SK-N-SH (cell line): Measurements from ENCODE around the gene CAPN7. TPM values are rescaled to one million over a fixed set of nuclear protein-coding genes. Genes with fewer than 3 reads are reported as not detected.

Experiments
- CTCF ChIA-PET: fragments of 300-600, 350-600 bp; formaldehyde crosslinking; extraction: SDS; loops from one replicate; lab custom pipeline; 2021; lab: Yijun Ruan, JAX
- POLR2A ChIA-PET: fragments of 350-600 bp; sonication (Branson Sonifier 250); formaldehyde crosslinking; extraction: SDS; loops from one replicate; lab custom pipeline; 2020; ENCODE audit warnings: antibody characterized with exemption, inconsistent platforms; lab: Yijun Ruan, JAX
- DNase-seq: peaks from one replicate; pipeline ENCODE4 v3.0.0; 2012
- H2AFZ ChIP-seq: fragments of 200-600 bp; sonication (generic); 2 replicates; pipeline ENCODE4 v1.8.1; 2016; ENCODE audit warnings: antibody characterized with exemption, mild to moderate bottlenecking, low read depth
- H3F3A ChIP-seq: fragments of 200-600 bp; sonication (generic); replicated peaks from 2 replicates; pipeline ENCODE3; 2016; ENCODE audit warnings: antibody characterized with exemption, mild to moderate bottlenecking; ENCODE audit not compliant: insufficient read depth
- H3K27ac ChIP-seq, 2 experiments: fragments of 200-500 bp in 1 of 2; fragments of 200-600 bp in 1 of 2; sonication (Bioruptor generic) in 1 of 2; sonication (generic), shearing (Covaris generic) in 1 of 2; 2 replicates each; pipeline versions ENCODE4 v1.5.1 to v1.6.1; 2014 to 2016; ENCODE audit warnings: low read depth in 2 of 2, inconsistent platforms in 1 of 2, low read length in 1 of 2, mild to moderate bottlenecking in 1 of 2, mixed read lengths in 1 of 2
- H3K27me3 ChIP-seq: fragments of 200-600 bp; sonication (generic), shearing (Covaris generic); 2 replicates; pipeline ENCODE4 v1.6.1; 2016; ENCODE audit warnings: mixed run types; ENCODE audit not compliant: insufficient read depth
- H3K36me3 ChIP-seq, 2 experiments: fragments of 200-500 bp in 1 of 2; fragments of 200-600 bp in 1 of 2; sonication (Bioruptor generic) in 1 of 2; sonication (generic) in 1 of 2; replicated peaks in 1 of 2; 2 replicates each; pipeline versions ENCODE3 to v1.5.1; 2014 to 2016; ENCODE audit warnings: low read length in 1 of 2, mild to moderate bottlenecking in 1 of 2; ENCODE audit not compliant: insufficient read depth in 2 of 2, control insufficient read depth in 1 of 2
- H3K4me1 ChIP-seq, 2 experiments: fragments of 200-500 bp in 1 of 2; fragments of 200-600 bp in 1 of 2; sonication (Bioruptor generic) in 1 of 2; sonication (generic), shearing (Covaris generic) in 1 of 2; 2 replicates each; pipeline versions ENCODE4 v1.5.1 to v1.6.1; 2014 to 2016; ENCODE audit warnings: low read depth in 1 of 2, low read length in 1 of 2, mixed run types in 1 of 2; ENCODE audit not compliant: insufficient read depth in 2 of 2, control insufficient read depth in 1 of 2
- H3K4me2 ChIP-seq: fragments of 200-600 bp; sonication (generic), shearing (Covaris generic); 2 replicates; pipeline ENCODE4 v1.6.1; 2017; ENCODE audit warnings: mixed run types
- H3K4me3 ChIP-seq, 2 experiments: fragments of 200-500 bp in 1 of 2; fragments of 200-600 bp in 1 of 2; sonication (Bioruptor generic) in 1 of 2; sonication (generic), shearing (Covaris generic) in 1 of 2; 2 replicates each; pipeline versions ENCODE4 v1.5.1 to v1.8.1; 2014 to 2016; ENCODE audit warnings: low read depth in 2 of 2, inconsistent platforms in 1 of 2, low read length in 1 of 2, mild to moderate bottlenecking in 1 of 2, mixed read lengths in 1 of 2, moderate library complexity in 1 of 2
- H3K79me2 ChIP-seq: fragments of 200-600 bp; sonication (generic); 2 replicates; pipeline ENCODE4 v1.8.1; 2017; ENCODE audit warnings: mild to moderate bottlenecking; ENCODE audit not compliant: insufficient read depth
- H3K9ac ChIP-seq: fragments of 200-600 bp; sonication (generic); 2 replicates; pipeline ENCODE4 v1.6.1; 2017; ENCODE audit warnings: mixed run types
- H3K9me2 ChIP-seq: fragments of 200-600 bp; sonication (generic); 2 replicates; pipeline ENCODE4 v1.6.1; 2017; ENCODE audit warnings: mixed run types
- H3K9me3 ChIP-seq: fragments of 200-600 bp; sonication (generic); 2 replicates; pipeline ENCODE4 v1.6.1; 2017; ENCODE audit warnings: mixed run types, mild to moderate bottlenecking, moderate library complexity
- H4K20me1 ChIP-seq: fragments of 200-600 bp; sonication (generic); 2 replicates; pipeline ENCODE4 v1.6.1; 2017; ENCODE audit warnings: mild to moderate bottlenecking, mixed run types; ENCODE audit not compliant: insufficient read depth
- CHD2 ChIP-seq: fragments of 150-350 bp; IDR thresholded peaks from 2 replicates; pipeline ENCODE4 v1.6.1; 2018; ENCODE audit warnings: low read length; ENCODE audit not compliant: partially characterized antibody
- EP300 ChIP-seq, 2 experiments: IDR thresholded peaks; 2 replicates each; pipeline versions ENCODE4 v1.4.0 to v1.6.1; 2012; ENCODE audit warnings: borderline replicate concordance in 1 of 2, low read depth in 1 of 2, low read length in 1 of 2
- FOSL2 ChIP-seq: IDR thresholded peaks from 2 replicates; pipeline ENCODE4 v1.4.0; 2012; ENCODE audit warnings: low read depth, mild to moderate bottlenecking, moderate library complexity, borderline replicate concordance
- FOXJ3 ChIP-seq: sonication (generic); formaldehyde crosslinking; IDR thresholded peaks from 2 replicates; pipeline ENCODE4 v1.5.1; 2020; ENCODE audit warnings: mild to moderate bottlenecking, missing genetic modification reagents
- GATA2 ChIP-seq: sonication (generic); formaldehyde crosslinking; IDR thresholded peaks from 2 replicates; pipeline ENCODE4 v1.5.0; 2020; ENCODE audit warnings: mild to moderate bottlenecking, missing genetic modification reagents
- MXI1 ChIP-seq: IDR thresholded peaks from 2 replicates; pipeline ENCODE4 v1.6.1; 2012; ENCODE audit warnings: mild to moderate bottlenecking, low read depth, low read length, improper control_type of control experiment
- RAD21 ChIP-seq: IDR thresholded peaks from 2 replicates; pipeline ENCODE4 v1.6.1; 2012; ENCODE audit warnings: mild to moderate bottlenecking, low read length
- SMC3 ChIP-seq: IDR thresholded peaks from 2 replicates; pipeline ENCODE4 v1.6.1; 2012; ENCODE audit warnings: low read depth, low read length, improper control_type of control experiment
- TAF1 ChIP-seq: IDR thresholded peaks from 2 replicates; pipeline ENCODE4 v1.6.1; 2012; ENCODE audit warnings: low read depth, mild to moderate bottlenecking, low read length, moderate library complexity, borderline replicate concordance
- TCF12 ChIP-seq: IDR thresholded peaks from 2 replicates; pipeline ENCODE4 v1.4.0; 2012
- WGBS: methylation state at CpG from one replicate; pipeline ENCODE4 v1.1.6; 2017; ENCODE audit warnings: low lambda C conversion rate; 5-methylcytosine and 5-hydroxymethylcytosine counted together
- polyA plus RNA-seq, 3 experiments: library from polyadenylated mRNA; depleted of rRNA; stranded (reverse); fragments of >200 nt; gene quantifications; 2 replicates each; pipeline ENCODE4 v1.2.3, GENCODE V29; 2012
- TF ChIP-seq, protein P1 (sequence below): IDR thresholded peaks from 2 replicates; pipeline ENCODE4 v1.6.1; 2012; ENCODE audit warnings: mild to moderate bottlenecking, low read depth, low read length, moderate library complexity
- TF ChIP-seq, protein P2 (sequence below): IDR thresholded peaks from 2 replicates; pipeline ENCODE4; 2012
- TF ChIP-seq, protein P3 (sequence below): fragments of 200-600 bp; sonication (generic); IDR thresholded peaks from 2 replicates; pipeline ENCODE4 v1.6.1; 2017; ENCODE audit warnings: antibody characterized with exemption, mild to moderate bottlenecking, moderate library complexity
- TF ChIP-seq, protein P4 (sequence below): IDR thresholded peaks from 2 replicates; pipeline ENCODE4 v1.4.0; 2012; ENCODE audit warnings: low read depth, borderline replicate concordance

CAPN7 gene
- polyA plus RNA-seq, 1 of the 3 experiments (the other 2 are of a cell fraction), result 7.3 TPM

DNA sequence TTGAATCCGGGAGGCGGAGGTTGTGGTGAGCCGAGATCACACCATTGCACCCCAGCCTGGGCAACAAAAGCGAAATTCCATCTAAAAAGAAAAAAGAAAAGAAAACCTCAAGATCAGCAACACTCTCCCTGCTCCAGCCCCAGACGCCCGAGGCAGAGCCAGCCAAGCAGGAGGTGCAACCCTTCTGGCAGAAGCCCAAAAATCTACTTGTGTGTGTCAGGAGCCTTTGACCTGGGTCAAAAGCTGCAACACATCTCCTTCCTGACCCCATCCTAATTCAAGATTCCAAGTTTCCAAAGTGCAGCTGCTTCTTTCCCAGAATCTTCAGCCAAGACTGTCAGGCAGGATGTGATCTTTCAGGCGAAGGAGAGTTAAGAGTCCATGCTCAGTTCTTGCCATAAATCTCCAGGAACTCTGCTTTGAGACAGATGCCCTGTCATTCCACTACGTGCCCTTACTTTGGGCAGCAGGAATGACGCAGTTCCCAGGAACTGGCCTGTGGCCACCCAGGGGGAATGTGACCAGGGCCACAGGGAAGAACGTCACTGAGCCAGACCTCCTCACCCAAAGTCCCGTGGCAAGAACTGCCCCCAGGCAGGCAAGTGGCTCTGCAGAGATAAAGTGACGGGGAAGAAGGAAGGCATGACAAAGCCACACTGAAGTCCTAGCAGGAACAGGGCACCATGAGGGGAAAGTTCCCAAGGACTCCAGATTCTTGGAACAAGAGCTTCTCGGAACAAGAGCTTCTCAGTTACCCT lies 86.9 kb downstream of the CAPN7 start:
- Histone ChIP-seq H2AFZ (no peak overlapping the region), H3F3A (no peaks in the 10 kb centered on the region), H4K20me1 (no peaks in the 10 kb centered on the region), H3K9me2 (no peaks in the 10 kb centered on the region), H3K4me3 (no peak overlapping the region), H3K27me3 (no peaks in the 10 kb centered on the region), H3K27ac (no peak overlapping the region), H3K9ac (no peak overlapping the region), H3K9me3 (no peaks in the 10 kb centered on the region), H3K4me1 (peaks cover 5% of the 10 kb centered on the region in 2 experiments; a peak in 2 of 4 replicates), H3K36me3 (no peaks in the 10 kb centered on the region), H3K79me2 (no peaks in the 10 kb centered on the region; the same call in 1 of the 2 replicates), H3K4me2 (no peak overlapping the region)
- CTCF ChIA-PET, result interaction anchor here (1.0 kb wide), 1 partner anchor 25 kb away, joined by 6 read pairs; no protein-coding TSS in a partner anchor
- 86% methylated on average over 13 of the region's 13 CpGs for WGBS
- TF ChIP-seq MXI1 (no peak), EP300 (IDR thresholded peaks at IDR 0.05; ENCODE audit: borderline replicate concordance in 1 of 2, low read depth in 1 of 2, low read length in 1 of 2) (no peak), TAF1 (no peak), GATA2 (CRISPR knock-in tag) (no peak), FOSL2 (no peak), CHD2 (no peak), SMC3 (no peak), FOXJ3 (CRISPR knock-in tag) (no peak), TCF12 (no peak), RAD21 (no peak)
- TF ChIP-seq, protein P1, sequence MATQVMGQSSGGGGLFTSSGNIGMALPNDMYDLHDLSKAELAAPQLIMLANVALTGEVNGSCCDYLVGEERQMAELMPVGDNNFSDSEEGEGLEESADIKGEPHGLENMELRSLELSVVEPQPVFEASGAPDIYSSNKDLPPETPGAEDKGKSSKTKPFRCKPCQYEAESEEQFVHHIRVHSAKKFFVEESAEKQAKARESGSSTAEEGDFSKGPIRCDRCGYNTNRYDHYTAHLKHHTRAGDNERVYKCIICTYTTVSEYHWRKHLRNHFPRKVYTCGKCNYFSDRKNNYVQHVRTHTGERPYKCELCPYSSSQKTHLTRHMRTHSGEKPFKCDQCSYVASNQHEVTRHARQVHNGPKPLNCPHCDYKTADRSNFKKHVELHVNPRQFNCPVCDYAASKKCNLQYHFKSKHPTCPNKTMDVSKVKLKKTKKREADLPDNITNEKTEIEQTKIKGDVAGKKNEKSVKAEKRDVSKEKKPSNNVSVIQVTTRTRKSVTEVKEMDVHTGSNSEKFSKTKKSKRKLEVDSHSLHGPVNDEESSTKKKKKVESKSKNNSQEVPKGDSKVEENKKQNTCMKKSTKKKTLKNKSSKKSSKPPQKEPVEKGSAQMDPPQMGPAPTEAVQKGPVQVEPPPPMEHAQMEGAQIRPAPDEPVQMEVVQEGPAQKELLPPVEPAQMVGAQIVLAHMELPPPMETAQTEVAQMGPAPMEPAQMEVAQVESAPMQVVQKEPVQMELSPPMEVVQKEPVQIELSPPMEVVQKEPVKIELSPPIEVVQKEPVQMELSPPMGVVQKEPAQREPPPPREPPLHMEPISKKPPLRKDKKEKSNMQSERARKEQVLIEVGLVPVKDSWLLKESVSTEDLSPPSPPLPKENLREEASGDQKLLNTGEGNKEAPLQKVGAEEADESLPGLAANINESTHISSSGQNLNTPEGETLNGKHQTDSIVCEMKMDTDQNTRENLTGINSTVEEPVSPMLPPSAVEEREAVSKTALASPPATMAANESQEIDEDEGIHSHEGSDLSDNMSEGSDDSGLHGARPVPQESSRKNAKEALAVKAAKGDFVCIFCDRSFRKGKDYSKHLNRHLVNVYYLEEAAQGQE, result no peak
- TF ChIP-seq, protein P2, sequence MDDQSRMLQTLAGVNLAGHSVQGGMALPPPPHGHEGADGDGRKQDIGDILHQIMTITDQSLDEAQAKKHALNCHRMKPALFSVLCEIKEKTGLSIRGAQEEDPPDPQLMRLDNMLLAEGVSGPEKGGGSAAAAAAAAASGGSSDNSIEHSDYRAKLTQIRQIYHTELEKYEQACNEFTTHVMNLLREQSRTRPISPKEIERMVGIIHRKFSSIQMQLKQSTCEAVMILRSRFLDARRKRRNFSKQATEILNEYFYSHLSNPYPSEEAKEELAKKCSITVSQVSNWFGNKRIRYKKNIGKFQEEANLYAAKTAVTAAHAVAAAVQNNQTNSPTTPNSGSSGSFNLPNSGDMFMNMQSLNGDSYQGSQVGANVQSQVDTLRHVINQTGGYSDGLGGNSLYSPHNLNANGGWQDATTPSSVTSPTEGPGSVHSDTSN, result no peak
- TF ChIP-seq, protein P3, sequence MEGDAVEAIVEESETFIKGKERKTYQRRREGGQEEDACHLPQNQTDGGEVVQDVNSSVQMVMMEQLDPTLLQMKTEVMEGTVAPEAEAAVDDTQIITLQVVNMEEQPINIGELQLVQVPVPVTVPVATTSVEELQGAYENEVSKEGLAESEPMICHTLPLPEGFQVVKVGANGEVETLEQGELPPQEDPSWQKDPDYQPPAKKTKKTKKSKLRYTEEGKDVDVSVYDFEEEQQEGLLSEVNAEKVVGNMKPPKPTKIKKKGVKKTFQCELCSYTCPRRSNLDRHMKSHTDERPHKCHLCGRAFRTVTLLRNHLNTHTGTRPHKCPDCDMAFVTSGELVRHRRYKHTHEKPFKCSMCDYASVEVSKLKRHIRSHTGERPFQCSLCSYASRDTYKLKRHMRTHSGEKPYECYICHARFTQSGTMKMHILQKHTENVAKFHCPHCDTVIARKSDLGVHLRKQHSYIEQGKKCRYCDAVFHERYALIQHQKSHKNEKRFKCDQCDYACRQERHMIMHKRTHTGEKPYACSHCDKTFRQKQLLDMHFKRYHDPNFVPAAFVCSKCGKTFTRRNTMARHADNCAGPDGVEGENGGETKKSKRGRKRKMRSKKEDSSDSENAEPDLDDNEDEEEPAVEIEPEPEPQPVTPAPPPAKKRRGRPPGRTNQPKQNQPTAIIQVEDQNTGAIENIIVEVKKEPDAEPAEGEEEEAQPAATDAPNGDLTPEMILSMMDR, result no peak
- TF ChIP-seq, protein P4, sequence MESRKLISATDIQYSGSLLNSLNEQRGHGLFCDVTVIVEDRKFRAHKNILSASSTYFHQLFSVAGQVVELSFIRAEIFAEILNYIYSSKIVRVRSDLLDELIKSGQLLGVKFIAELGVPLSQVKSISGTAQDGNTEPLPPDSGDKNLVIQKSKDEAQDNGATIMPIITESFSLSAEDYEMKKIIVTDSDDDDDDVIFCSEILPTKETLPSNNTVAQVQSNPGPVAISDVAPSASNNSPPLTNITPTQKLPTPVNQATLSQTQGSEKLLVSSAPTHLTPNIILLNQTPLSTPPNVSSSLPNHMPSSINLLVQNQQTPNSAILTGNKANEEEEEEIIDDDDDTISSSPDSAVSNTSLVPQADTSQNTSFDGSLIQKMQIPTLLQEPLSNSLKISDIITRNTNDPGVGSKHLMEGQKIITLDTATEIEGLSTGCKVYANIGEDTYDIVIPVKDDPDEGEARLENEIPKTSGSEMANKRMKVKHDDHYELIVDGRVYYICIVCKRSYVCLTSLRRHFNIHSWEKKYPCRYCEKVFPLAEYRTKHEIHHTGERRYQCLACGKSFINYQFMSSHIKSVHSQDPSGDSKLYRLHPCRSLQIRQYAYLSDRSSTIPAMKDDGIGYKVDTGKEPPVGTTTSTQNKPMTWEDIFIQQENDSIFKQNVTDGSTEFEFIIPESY, result no peak
- POLR2A ChIA-PET, result no interaction called here
- no peak for DNase-seq
